ENCODE data around the gene TRABD. TPM values are rescaled to one million over a fixed set of nuclear protein-coding genes. Genes with fewer than 3 reads are reported as not detected.

The TRABD gene
- total RNA-seq, 6 donors from 2014 or later = 32.9 to 88.0 (median 56.3) TPM

DNA sequence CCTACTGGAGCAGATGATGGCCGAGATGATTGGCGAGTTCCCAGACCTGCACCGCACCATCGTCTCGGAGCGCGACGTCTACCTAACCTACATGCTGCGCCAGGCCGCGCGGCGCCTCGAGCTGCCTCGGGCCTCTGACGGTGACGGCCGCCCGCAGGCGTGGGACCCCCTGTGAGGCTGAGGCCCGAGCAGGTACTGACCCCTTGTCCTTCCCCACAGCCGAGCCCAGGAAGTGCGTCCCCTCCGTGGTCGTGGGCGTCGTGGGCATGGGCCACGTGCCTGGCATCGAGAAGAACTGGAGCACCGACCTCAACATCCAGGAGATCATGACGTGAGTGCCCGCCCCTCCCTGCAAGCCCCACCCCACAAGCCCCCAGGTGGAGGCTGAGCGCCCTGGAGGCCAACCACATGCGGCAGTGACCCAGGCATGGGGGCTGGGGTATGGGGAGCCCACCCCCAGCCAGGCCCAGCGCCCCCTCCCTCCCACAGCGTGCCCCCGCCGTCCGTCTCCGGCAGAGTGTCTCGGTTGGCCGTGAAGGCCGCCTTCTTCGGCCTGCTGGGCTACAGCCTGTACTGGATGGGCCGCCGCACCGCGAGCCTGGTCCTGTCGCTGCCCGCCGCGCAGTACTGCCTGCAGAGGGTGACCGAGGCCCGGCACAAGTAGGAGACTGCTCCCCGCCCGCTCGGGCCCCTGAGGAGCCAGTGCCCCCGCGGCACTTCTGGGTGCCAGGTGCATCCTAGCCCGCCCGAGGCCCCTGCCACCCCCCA, 12.3 kb downstream of the TRABD start:
- no peak overlapping the region for H3K4me3 ChIP-seq
- H3K27me3 ChIP-seq = no peaks in the 10 kb centered on the region
- H3K4me1 ChIP-seq = peaks cover 15 to 31% (median 23%) of the 10 kb centered on the region in 4 donors
- ATAC-seq (ENCODE audit: low FRiP score in 2 of 2) (no peak), DNase-seq (peak in 1 of 2 donors; percentile 87)
- WGBS, 2 donors = 93 to 95% methylated on average over 30 to 53 of the region's 61 CpGs
- peaks cover 8 to 57% (median 42%) of the 10 kb centered on the region in 4 donors for H3K36me3 ChIP-seq
- H3K9me3 ChIP-seq = no peaks in the 10 kb centered on the region
- no peak overlapping the region for H3K27ac ChIP-seq
- TF ChIP-seq POLR2AphosphoS5 (IDR thresholded peaks at IDR 0.05) (no peak), EP300 (IDR thresholded peaks at IDR 0.05) (no peak)
- TF ChIP-seq, protein P1, sequence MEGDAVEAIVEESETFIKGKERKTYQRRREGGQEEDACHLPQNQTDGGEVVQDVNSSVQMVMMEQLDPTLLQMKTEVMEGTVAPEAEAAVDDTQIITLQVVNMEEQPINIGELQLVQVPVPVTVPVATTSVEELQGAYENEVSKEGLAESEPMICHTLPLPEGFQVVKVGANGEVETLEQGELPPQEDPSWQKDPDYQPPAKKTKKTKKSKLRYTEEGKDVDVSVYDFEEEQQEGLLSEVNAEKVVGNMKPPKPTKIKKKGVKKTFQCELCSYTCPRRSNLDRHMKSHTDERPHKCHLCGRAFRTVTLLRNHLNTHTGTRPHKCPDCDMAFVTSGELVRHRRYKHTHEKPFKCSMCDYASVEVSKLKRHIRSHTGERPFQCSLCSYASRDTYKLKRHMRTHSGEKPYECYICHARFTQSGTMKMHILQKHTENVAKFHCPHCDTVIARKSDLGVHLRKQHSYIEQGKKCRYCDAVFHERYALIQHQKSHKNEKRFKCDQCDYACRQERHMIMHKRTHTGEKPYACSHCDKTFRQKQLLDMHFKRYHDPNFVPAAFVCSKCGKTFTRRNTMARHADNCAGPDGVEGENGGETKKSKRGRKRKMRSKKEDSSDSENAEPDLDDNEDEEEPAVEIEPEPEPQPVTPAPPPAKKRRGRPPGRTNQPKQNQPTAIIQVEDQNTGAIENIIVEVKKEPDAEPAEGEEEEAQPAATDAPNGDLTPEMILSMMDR (IDR thresholded peaks at IDR 0.05) = no peak

DNA sequence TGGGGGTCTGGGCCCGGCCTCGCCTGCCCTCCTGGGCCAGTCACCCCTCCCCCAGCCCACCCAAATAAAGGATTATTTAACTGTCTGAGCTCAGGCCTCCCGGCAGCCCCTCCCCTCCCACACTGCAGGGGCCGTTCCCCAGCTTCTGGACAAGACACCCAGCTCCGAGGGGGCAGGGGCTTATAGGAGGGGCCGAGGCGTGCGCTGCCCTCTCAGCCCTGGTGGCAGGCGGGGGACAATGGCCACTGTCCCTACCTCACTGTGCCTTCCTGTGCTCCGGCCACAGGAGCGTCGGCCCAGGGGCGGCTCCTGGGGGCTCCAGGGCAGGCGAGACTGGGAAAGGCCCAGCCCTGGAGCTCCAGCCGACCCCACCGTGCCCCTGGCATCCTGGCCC, 12.9 kb downstream of the TRABD start:
- no peak overlapping the region for H3K27ac ChIP-seq
- H3K4me3 ChIP-seq = no peak overlapping the region
- no peak for ATAC-seq (ENCODE audit: low FRiP score in 2 of 2)
- no peaks in the 10 kb centered on the region for H3K9me3 ChIP-seq
- 90 to 93% methylated on average over 9 to 16 of the region's 16 CpGs for WGBS, 2 donors
- H3K4me1 ChIP-seq = peaks cover 15 to 32% (median 23%) of the 10 kb centered on the region in 4 donors
- no peaks in the 10 kb centered on the region for H3K27me3 ChIP-seq
- TF ChIP-seq EP300 (IDR thresholded peaks at IDR 0.05) (no peak), POLR2AphosphoS5 (IDR thresholded peaks at IDR 0.05) (no peak), POLR2A (IDR thresholded peaks at IDR 0.05) (no peak)
- TF ChIP-seq, protein P1 (IDR thresholded peaks at IDR 0.05) = no peak
- DNase-seq = peak in 1 of 2 donors; percentile 73
- peaks cover 8 to 57% (median 39%) of the 10 kb centered on the region in 4 donors for H3K36me3 ChIP-seq

DNA sequence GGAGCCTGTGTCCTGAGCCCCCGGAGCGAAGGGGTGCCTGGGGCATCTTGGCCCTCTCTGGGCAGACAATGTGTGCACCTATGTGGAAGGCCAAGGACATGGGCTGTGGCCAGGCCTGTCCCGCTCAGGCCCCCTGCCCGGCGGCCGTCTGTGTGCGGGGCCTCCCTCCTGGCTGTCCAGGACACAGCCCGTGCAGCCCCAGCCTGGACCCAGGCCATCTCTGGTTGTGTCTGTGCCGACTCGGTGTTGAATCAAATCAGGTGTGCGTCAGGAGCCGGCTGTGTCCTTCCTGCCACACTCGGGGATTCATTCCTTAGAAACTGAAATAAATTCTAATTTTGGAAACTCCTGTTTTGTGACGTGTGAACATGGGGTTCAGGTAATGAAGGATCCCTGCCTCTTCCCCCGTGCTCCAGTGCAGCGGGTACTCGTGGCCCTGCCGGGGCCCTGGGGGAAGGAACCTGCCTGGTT, 13.6 kb downstream of the TRABD start:
- ATAC-seq (ENCODE audit: low FRiP score in 2 of 2) (no peak), DNase-seq (peak in 1 of 2 donors; percentile 79)
- no peak for TF ChIP-seq POLR2A (IDR thresholded peaks at IDR 0.05)
- TF ChIP-seq POLR2AphosphoS5 (IDR thresholded peaks at IDR 0.05) = no peak
- TF ChIP-seq EP300 (IDR thresholded peaks at IDR 0.05) = no peak
- TF ChIP-seq, protein P1 (IDR thresholded peaks at IDR 0.05) = no peak
- H3K36me3 ChIP-seq = peaks cover 4 to 54% (median 32%) of the 10 kb centered on the region in 4 donors
- no peaks in the 10 kb centered on the region for H3K27me3 ChIP-seq
- WGBS, 2 donors = 86 to 87% methylated on average over 2 to 18 of the region's 18 CpGs
- peak overlapping the region in 1 of 4 donors; percentile 90 for H3K4me3 ChIP-seq
- H3K9me3 ChIP-seq = no peaks in the 10 kb centered on the region
- H3K4me1 ChIP-seq = peaks cover 15 to 35% (median 23%) of the 10 kb centered on the region in 4 donors
- no peak overlapping the region for H3K27ac ChIP-seq

DNA sequence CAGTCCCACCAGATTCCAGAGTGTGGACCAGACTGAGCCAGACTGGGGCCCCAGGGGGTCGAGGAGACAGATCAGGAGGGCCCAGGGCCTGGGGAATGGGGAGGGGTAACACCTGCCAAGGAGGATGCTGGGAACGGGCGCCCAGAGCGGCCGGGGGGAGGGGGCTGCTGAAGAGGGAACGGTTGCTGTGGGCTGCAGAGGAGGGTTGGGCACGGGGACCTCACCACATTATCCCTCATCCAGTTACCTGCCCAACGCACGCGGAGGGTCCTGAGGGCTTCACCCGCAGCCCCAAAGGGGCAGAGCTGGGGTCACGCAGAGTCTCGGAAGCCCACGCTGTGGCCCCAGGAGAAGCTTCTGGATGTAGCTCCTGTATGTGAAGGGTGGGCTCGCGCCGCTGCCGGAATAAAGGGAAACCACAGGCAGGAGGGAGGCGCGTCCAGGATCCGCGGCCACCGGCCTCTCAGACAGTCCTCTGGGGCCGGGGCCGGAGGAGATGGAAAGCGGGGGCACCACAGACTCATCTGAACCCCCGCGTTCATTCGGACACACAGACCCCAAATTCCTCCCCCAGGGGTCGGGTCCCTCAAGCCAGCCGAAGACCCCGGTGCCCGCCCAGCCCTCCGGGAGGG, 14.2 kb downstream of the TRABD start:
- Histone ChIP-seq H3K4me3 (peak overlapping the region; percentile 66 to 90 (median 84)), H3K36me3 (peaks cover 0 to 48% (median 26%) of the 10 kb centered on the region in 4 donors), H3K27ac (peak overlapping the region; percentile 80 to 89 (median 85)), H3K27me3 (no peaks in the 10 kb centered on the region), H3K4me1 (peaks cover 15 to 42% (median 23%) of the 10 kb centered on the region in 4 donors), H3K9me3 (no peaks in the 10 kb centered on the region)
- 3 to 8% methylated on average over 17 to 28 of the region's 34 CpGs for WGBS, 2 donors
- ATAC-seq (ENCODE audit: low FRiP score in 2 of 2) (peak in 1 of 2 donors; percentile 31), DNase-seq (peak in 1 of 2 donors; percentile 82)
- peak in 1 of 4 donors; percentile 13 for TF ChIP-seq POLR2A (IDR thresholded peaks at IDR 0.05)
- no peak for TF ChIP-seq POLR2AphosphoS5 (IDR thresholded peaks at IDR 0.05)
- TF ChIP-seq, protein P1 (IDR thresholded peaks at IDR 0.05) = no peak
- TF ChIP-seq EP300 (IDR thresholded peaks at IDR 0.05) = no peak
